Measurements from ENCODE around the gene CD7.

Gene CD7

DNA sequence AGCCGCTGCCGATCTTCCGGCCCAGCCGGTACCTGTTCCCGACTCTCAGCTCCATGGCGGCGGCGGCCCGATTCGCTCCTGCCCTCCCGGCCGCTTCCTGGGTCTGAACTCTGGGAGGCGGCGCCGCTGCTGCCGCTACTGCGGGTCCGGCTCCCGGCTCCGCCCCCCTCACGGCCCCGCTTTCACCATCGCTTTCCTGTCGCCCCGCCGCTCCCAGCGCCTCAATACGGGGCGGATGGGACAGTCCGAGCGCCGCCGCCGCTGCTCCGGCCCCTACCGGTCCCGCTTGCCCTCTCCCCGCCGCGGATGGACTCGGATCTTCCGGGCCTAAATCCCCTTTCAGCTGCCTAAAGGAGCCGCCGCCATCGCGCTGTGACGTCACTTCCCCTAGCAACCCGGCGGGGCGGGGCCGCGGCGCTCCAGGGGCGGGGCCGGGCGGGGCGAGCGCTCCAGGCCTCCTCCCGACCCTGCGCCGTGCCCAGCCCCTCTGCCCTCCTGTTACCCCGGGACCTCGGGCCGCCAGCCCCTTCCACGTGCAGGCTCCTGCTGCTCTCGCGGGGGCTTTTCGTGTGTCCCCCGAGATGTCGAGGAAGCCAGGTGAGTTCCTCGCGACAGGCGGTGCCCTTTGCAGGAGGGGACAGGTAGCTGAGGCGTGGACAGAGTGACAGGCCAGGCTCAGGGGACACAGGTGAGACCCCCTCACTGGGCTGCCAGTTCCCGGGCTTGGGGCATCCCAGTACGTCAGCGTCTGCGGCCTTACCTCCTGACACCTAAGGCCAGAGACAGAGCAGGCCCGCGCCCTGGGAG is 43.9 kb downstream of the CD7 start, which contains the start of gene CSNK1D:
CSNK1D (minus strand) TSS at position 374 of the 807 bp plus-strand sequence; CDS start at position 55, 319 bp downstream.
- ATAC-seq: peak; percentile 88
- TF ChIP-seq SNAI2 (CRISPR knock-in tag; IDR thresholded peaks at IDR 0.05) (peak; percentile 24; the same call in 1 of the 2 replicates), CSDC2 (CRISPR knock-in tag; IDR thresholded peaks at IDR 0.05) (peak; percentile 79; the same call in 1 of the 2 replicates), PPARA (CRISPR knock-in tag; IDR thresholded peaks at IDR 0.05; ENCODE audit: borderline replicate concordance) (no peak)

DNA sequence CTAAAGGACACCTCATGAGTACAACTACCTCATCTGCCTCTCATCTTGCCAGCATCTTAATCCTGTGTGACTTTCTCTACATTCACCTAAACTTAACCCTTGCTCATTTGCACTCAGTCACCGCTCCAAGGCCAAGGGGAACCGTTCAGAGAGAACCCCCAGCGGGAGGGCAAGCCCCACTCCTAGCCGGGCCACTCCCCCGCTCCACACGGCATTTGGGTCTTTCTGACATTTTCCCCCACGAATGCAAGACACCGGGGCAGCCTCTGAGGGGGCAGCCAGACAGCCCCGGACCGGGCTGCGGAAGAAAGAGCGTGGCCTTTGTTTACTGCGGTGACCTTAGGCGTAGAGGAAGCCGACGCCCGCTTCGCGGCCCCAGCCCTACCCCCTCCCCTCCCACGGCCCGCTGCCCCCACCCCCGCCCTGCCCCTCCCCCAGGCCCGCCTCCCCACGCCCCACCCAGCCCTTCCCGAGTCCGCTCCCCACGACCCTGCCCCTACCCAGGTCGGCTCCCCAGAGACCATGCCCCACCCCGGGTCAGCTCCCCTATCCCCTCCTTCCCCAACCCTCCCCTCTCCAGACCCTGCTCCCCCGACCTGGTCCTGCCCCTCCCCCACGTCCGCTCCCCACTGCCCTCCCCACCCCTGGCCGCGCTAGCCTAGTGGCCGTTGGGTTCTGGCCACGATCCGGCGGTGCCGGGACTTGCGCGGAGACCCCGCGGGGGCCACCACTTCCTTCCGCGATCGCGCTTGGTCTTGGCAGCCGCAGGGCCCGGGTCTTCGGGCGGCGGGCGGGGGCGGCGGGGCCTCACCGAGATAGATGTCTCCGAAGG is 44.7 kb downstream of the CD7 start:
- TF ChIP-seq, protein P1, sequence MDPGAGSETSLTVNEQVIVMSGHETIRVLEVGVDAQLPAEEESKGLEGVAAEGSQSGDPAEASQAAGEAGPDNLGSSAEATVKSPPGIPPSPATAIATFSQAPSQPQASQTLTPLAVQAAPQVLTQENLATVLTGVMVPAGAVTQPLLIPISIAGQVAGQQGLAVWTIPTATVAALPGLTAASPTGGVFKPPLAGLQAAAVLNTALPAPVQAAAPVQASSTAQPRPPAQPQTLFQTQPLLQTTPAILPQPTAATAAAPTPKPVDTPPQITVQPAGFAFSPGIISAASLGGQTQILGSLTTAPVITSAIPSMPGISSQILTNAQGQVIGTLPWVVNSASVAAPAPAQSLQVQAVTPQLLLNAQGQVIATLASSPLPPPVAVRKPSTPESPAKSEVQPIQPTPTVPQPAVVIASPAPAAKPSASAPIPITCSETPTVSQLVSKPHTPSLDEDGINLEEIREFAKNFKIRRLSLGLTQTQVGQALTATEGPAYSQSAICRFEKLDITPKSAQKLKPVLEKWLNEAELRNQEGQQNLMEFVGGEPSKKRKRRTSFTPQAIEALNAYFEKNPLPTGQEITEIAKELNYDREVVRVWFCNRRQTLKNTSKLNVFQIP (CRISPR knock-in tag; IDR thresholded peaks at IDR 0.05; ENCODE audit: borderline replicate concordance, low read depth): peak; percentile 63; the same call in 1 of the 2 replicates
- no peak for TF ChIP-seq ZC3H10 (CRISPR knock-in tag; IDR thresholded peaks at IDR 0.05)
- TF ChIP-seq, protein P2, sequence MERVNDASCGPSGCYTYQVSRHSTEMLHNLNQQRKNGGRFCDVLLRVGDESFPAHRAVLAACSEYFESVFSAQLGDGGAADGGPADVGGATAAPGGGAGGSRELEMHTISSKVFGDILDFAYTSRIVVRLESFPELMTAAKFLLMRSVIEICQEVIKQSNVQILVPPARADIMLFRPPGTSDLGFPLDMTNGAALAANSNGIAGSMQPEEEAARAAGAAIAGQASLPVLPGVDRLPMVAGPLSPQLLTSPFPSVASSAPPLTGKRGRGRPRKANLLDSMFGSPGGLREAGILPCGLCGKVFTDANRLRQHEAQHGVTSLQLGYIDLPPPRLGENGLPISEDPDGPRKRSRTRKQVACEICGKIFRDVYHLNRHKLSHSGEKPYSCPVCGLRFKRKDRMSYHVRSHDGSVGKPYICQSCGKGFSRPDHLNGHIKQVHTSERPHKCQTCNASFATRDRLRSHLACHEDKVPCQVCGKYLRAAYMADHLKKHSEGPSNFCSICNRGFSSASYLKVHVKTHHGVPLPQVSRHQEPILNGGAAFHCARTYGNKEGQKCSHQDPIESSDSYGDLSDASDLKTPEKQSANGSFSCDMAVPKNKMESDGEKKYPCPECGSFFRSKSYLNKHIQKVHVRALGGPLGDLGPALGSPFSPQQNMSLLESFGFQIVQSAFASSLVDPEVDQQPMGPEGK (CRISPR knock-in tag; IDR thresholded peaks at IDR 0.05; ENCODE audit: borderline replicate concordance): 0 out of 2 replicates have a peak, but pooled peaks have one; percentile 30
- TF ChIP-seq, protein P3, sequence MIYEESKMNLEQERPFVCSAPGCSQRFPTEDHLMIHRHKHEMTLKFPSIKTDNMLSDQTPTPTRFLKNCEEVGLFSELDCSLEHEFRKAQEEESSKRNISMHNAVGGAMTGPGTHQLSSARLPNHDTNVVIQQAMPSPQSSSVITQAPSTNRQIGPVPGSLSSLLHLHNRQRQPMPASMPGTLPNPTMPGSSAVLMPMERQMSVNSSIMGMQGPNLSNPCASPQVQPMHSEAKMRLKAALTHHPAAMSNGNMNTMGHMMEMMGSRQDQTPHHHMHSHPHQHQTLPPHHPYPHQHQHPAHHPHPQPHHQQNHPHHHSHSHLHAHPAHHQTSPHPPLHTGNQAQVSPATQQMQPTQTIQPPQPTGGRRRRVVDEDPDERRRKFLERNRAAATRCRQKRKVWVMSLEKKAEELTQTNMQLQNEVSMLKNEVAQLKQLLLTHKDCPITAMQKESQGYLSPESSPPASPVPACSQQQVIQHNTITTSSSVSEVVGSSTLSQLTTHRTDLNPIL (CRISPR knock-in tag; IDR thresholded peaks at IDR 0.05; ENCODE audit: low read depth): peak; percentile 39; the same call in 1 of the 2 replicates
- 0 out of 2 replicates have a peak, but pooled peaks have one; percentile 17 for TF ChIP-seq ESRRG (CRISPR knock-in tag; IDR thresholded peaks at IDR 0.05)
- TF ChIP-seq, protein P4, sequence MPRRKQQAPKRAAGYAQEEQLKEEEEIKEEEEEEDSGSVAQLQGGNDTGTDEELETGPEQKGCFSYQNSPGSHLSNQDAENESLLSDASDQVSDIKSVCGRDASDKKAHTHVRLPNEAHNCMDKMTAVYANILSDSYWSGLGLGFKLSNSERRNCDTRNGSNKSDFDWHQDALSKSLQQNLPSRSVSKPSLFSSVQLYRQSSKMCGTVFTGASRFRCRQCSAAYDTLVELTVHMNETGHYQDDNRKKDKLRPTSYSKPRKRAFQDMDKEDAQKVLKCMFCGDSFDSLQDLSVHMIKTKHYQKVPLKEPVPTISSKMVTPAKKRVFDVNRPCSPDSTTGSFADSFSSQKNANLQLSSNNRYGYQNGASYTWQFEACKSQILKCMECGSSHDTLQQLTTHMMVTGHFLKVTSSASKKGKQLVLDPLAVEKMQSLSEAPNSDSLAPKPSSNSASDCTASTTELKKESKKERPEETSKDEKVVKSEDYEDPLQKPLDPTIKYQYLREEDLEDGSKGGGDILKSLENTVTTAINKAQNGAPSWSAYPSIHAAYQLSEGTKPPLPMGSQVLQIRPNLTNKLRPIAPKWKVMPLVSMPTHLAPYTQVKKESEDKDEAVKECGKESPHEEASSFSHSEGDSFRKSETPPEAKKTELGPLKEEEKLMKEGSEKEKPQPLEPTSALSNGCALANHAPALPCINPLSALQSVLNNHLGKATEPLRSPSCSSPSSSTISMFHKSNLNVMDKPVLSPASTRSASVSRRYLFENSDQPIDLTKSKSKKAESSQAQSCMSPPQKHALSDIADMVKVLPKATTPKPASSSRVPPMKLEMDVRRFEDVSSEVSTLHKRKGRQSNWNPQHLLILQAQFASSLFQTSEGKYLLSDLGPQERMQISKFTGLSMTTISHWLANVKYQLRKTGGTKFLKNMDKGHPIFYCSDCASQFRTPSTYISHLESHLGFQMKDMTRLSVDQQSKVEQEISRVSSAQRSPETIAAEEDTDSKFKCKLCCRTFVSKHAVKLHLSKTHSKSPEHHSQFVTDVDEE (CRISPR knock-in tag; IDR thresholded peaks at IDR 0.05): no peak
- no peak for TF ChIP-seq PPARA (CRISPR knock-in tag; IDR thresholded peaks at IDR 0.05; ENCODE audit: borderline replicate concordance)
- no peak for TF ChIP-seq TCF4 (CRISPR knock-in tag; IDR thresholded peaks at IDR 0.05; ENCODE audit: borderline replicate concordance)
- TF ChIP-seq, protein P5, sequence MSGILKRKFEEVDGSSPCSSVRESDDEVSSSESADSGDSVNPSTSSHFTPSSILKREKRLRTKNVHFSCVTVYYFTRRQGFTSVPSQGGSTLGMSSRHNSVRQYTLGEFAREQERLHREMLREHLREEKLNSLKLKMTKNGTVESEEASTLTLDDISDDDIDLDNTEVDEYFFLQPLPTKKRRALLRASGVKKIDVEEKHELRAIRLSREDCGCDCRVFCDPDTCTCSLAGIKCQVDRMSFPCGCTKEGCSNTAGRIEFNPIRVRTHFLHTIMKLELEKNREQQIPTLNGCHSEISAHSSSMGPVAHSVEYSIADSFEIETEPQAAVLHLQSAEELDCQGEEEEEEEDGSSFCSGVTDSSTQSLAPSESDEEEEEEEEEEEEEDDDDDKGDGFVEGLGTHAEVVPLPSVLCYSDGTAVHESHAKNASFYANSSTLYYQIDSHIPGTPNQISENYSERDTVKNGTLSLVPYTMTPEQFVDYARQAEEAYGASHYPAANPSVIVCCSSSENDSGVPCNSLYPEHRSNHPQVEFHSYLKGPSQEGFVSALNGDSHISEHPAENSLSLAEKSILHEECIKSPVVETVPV (CRISPR knock-in tag; IDR thresholded peaks at IDR 0.05): peak; percentile 80
- TF ChIP-seq ZFP30 (CRISPR knock-in tag; IDR thresholded peaks at IDR 0.05): no peak
- peak; percentile 4 for ATAC-seq

DNA sequence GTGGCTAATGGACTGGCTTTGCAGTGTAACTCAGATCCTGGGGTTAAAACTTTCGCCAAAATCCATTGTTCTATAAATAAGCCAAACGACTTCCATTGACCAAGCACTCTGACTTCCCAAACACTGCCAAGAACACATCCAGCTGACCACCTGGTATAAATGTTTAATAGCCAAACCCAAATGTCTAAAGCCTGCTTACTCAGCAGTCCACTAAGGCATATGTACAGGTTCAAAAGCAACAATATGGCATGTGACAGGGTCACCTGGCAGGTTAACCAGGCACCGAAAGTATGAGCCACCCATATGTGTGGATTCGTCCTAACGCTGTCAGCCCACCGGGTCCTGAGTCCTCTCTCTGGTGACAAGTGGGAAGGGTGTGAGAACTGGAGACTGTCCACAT is 46.0 kb downstream of the CD7 start:
- TF ChIP-seq ZNF565 (CRISPR knock-in tag; conservative IDR thresholded peaks at IDR 0.05; ENCODE audit: low read depth) (no peak), ZFP3 (CRISPR knock-in tag; IDR thresholded peaks at IDR 0.05) (no peak), GLIS3 (CRISPR knock-in tag; IDR thresholded peaks at IDR 0.05) (no peak), RARB (CRISPR knock-in tag; IDR thresholded peaks at IDR 0.05) (no peak), ZFP30 (CRISPR knock-in tag; IDR thresholded peaks at IDR 0.05) (no peak), TOX (CRISPR knock-in tag; IDR thresholded peaks at IDR 0.05; ENCODE audit: borderline replicate concordance) (no peak), TCF4 (CRISPR knock-in tag; IDR thresholded peaks at IDR 0.05; ENCODE audit: borderline replicate concordance) (no peak), CSDC2 (CRISPR knock-in tag; IDR thresholded peaks at IDR 0.05) (no peak)
- TF ChIP-seq, protein P2 (CRISPR knock-in tag; IDR thresholded peaks at IDR 0.05; ENCODE audit: borderline replicate concordance): no peak
- no peak for ATAC-seq
